ENCODE measurements around the gene CDC45. TPM values are rescaled to one million over a fixed set of nuclear protein-coding genes. Genes with fewer than 3 reads are reported as not detected.

CDC45 gene
- total RNA-seq, 1 donor from 2014 or later: not detected

- no peak for DNase-seq (ENCODE audit: low spot score)
Measured at GRCh38 chr22:19467912-19468311, 11.8 kb upstream of the CDC45 start.

GRCh38 chr22:19469421-19469820 lies 10.3 kb upstream of the CDC45 start:
- DNase-seq (ENCODE audit: low spot score): no peak

GRCh38 chr22:19470010-19470409 lies 9.7 kb upstream of the CDC45 start:
- DNase-seq (ENCODE audit: low spot score): no peak

- DNase-seq (ENCODE audit: low spot score): no peak
Measured at GRCh38 chr22:19471572-19471971, 8.1 kb upstream of the CDC45 start.

- no peak for DNase-seq (ENCODE audit: low spot score)
Measured at GRCh38 chr22:19472233-19472632, 7.5 kb upstream of the CDC45 start.

GRCh38 chr22:19473578-19473977 lies 6.1 kb upstream of the CDC45 start:
- no peak for DNase-seq (ENCODE audit: low spot score)

- DNase-seq (ENCODE audit: low spot score): no peak
Measured at GRCh38 chr22:19476023-19476422, 3.7 kb upstream of the CDC45 start.

GRCh38 chr22:19477321-19478044 lies 2.2 kb upstream of the CDC45 start:
- DNase-seq (ENCODE audit: low spot score): no peak

- no peak for DNase-seq (ENCODE audit: low spot score)
Measured at GRCh38 chr22:19478045-19478900, 1.4 kb upstream of the CDC45 start.

GRCh38 chr22:19478901-19479354 lies 792 bp upstream of the CDC45 start, which contains the start of gene UFD1:
UFD1 (minus strand) TSS chr22:19479193; CDS start chr22:19479085, 108 bp downstream.
- peak; percentile 94 for DNase-seq (ENCODE audit: low spot score)

GRCh38 chr22:19480173-19480568 lies 451 bp downstream of the CDC45 start:
- DNase-seq (ENCODE audit: low spot score): no peak

- no peak for DNase-seq (ENCODE audit: low spot score)
Measured at GRCh38 chr22:19480789-19481188, 1.1 kb downstream of the CDC45 start.

- no peak for DNase-seq (ENCODE audit: low spot score)
Measured at GRCh38 chr22:19482297-19482696, 2.6 kb downstream of the CDC45 start.

- DNase-seq (ENCODE audit: low spot score): no peak
Measured at GRCh38 chr22:19483481-19484244, 3.9 kb downstream of the CDC45 start.

GRCh38 chr22:19488285-19488684 lies 8.6 kb downstream of the CDC45 start:
- no peak for DNase-seq (ENCODE audit: low spot score)

- no peak for DNase-seq (ENCODE audit: low spot score)
Measured at GRCh38 chr22:19488884-19489843, 9.4 kb downstream of the CDC45 start.

- no peak for DNase-seq (ENCODE audit: low spot score)
Measured at GRCh38 chr22:19490628-19491230, 11.0 kb downstream of the CDC45 start.

- DNase-seq (ENCODE audit: low spot score): peak; percentile 71
Measured at GRCh38 chr22:19492504-19493174, 12.9 kb downstream of the CDC45 start.

GRCh38 chr22:19494001-19494560 lies 14.4 kb downstream of the CDC45 start:
- DNase-seq (ENCODE audit: low spot score): no peak

Data from mesenteric fat pad (tissue), 1 donor.